ENCODE results near the gene EIF2B2. TPM values are rescaled to one million over a fixed set of nuclear protein-coding genes. Genes with fewer than 3 reads are reported as not detected.
A peak's percentile ranks its signal among the peaks of the same experiment; 100 is the strongest.

EIF2B2 gene
- total and polyA plus RNA-seq, 9 of the 15 experiments (the other 6 are each of a cell fraction or from before 2014, with no cell fraction given): 10.6 to 94.1 (median 38.9) TPM

DNA sequence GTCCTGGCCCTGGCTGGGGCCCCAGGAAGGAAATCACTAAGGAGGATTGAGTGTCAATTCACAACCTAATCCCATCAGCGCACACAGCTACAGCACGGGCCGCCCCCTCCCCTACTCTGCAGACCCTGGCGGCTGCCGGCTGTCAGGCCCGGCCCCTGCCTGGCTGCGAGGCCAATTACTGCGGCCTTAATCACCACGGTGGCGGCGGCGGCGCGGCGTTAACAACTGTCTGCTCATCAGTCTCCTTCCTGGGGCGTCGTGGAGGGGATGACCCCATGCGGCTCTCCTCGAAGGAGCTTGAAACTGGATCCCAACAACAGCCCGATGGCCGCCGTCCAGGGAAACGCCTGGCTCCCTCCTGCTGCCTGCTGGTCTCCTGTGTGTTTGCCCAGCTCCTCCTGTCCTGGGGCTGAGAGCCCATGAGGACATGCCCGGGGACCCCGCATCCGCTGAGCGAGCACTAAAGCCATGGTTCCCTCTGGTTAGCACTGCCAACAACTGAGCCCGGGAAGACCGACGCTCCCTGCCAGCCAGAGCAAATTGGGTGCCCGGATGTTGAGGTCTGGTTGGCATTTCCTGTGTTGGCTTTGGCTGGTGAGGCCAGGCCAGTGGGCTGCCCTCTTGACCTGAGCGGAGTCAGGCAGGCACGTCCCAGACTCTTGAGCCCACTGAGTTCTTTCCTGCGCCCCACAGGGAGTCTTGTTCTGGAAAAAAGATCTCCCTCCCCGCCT lies 21.8 kb upstream of the EIF2B2 start:
- intact Hi-C loops (cut with micrococcal nuclease): no loop called here
- ATAC-seq: no peak
- ChIA-PET CTCF (ENCODE audit: low intra/inter-chr PET ratio) (no interaction called here), POLR2A (no interaction called here)
- H2AFZ ChIP-seq (ENCODE audit: low read depth, low read length): no peak overlapping the region
- no peaks in the 10 kb centered on the region for H3K9me3 ChIP-seq (replicated peaks; ENCODE audit: control insufficient read depth, insufficient read depth, low read depth, low read length)
- no peak overlapping the region for H3K4me3 ChIP-seq
- H3K36me3 ChIP-seq (ENCODE audit: control insufficient read depth, insufficient read depth, low read length): no peaks in the 10 kb centered on the region
- no peaks in the 10 kb centered on the region for H3K79me2 ChIP-seq (ENCODE audit: control insufficient read depth, insufficient read depth, low read length)
- H3K4me1 ChIP-seq (replicated peaks in 1 of 2; ENCODE audit: control insufficient read depth in 2 of 2, insufficient read depth in 2 of 2, low read length in 2 of 2): peaks cover 0 to 29% of the 10 kb centered on the region in 2 experiments; a peak in 2 of 5 replicates
- no peaks in the 10 kb centered on the region for H3K9me1 ChIP-seq (ENCODE audit: control insufficient read depth, insufficient read depth, low read length)
- no TSS peak for BruUV-seq (replicated peaks)
- TF ChIP-seq ZNF121 (CRISPR knock-in tag; conservative IDR thresholded peaks at IDR 0.05) (no peak), ZNF24 (IDR thresholded peaks at IDR 0.05) (no peak), ZNF639 (CRISPR knock-in tag; conservative IDR thresholded peaks at IDR 0.05 in 1 of 2, IDR thresholded peaks at IDR 0.05 in 1 of 2) (no peak), SPI1 (IDR thresholded peaks at IDR 0.05; ENCODE audit: borderline replicate concordance, low read depth, low read length) (no peak), CGGBP1 (CRISPR knock-in tag; IDR thresholded peaks at IDR 0.05) (no peak), CBFA2T2 (conservative IDR thresholded peaks at IDR 0.05) (no peak), ETS2 (tag; IDR thresholded peaks at IDR 0.05; ENCODE audit: borderline replicate concordance, poor library complexity, severe bottlenecking) (no peak), ADNP (tag; IDR thresholded peaks at IDR 0.05) (no peak)
- 40% methylated on average over 21 of the region's 35 CpGs for WGBS (ENCODE audit: insufficient coverage, low coverage, missing lambda C conversion rate)
- no peak overlapping the region for H3K4me2 ChIP-seq (ENCODE audit: insufficient read depth, low read length)
- FAIRE-seq: no peak
- in situ Hi-C loops (cut with MboI): no loop called here
- no peak overlapping the region for H3K27ac ChIP-seq (ENCODE audit: extremely low read depth, low read depth, low read length)
- H3K9ac ChIP-seq (ENCODE audit: insufficient read depth in 1 of 2, low read depth in 2 of 2, low read length in 2 of 2): no peak overlapping the region; a peak in 1 of 4 replicates
- H4K20me1 ChIP-seq (replicated peaks; ENCODE audit: control insufficient read depth, insufficient read depth, low read length): no peaks in the 10 kb centered on the region
- H3K27me3 ChIP-seq (ENCODE audit: control insufficient read depth in 2 of 2, insufficient read depth in 2 of 2, low read length in 2 of 2): no peaks in the 10 kb centered on the region
- peak in 1 of 4 experiments; percentile 5 for DNase-seq (ENCODE audit: extremely low read depth in 1 of 4, low spot score in 3 of 4)
